HCT116 (cell line): Measurements from ENCODE around the gene EHD3. TPM values are rescaled to one million over a fixed set of nuclear protein-coding genes. Genes with fewer than 3 reads are reported as not detected.

Experiments
- ATAC-seq: fragments of 200-7000 bp; cut with Tn5 transposase; 2 replicates; pipeline ENCODE4 v1.9.1; 2020; ENCODE audit warnings: mild to moderate bottlenecking, moderate library complexity
- BruUV-seq: library from RNA; stranded (reverse); fragments of 400-500 nt; replicated peaks from 2 replicates; lab custom pipeline; 2021; lab: Mats Ljungman, UMichigan
- CTCF ChIA-PET: fragments of 300-600 bp; sonication (Branson Sonifier 250); formaldehyde crosslinking; loops from one replicate; lab custom pipeline; 2021; ENCODE audit warnings: antibody characterized with exemption; lab: Charles Lee
- POLR2A ChIA-PET: fragments of 300-600, 350-600 bp; sonication (Branson Sonifier 250); formaldehyde crosslinking; loops from one replicate; lab custom pipeline; 2021; ENCODE audit warnings: antibody characterized with exemption; lab: Charles Lee
- RAD21 ChIA-PET, 2 experiments: fragments of 300-600 bp; sonication (Branson Sonifier 250); formaldehyde crosslinking; loops; one replicate each; lab custom pipeline; 2023; ENCODE audit warnings: low total read pairs in 2 of 2; ENCODE audit not compliant: uncharacterized antibody in 2 of 2, unreplicated experiment in 2 of 2, low non-redundant PET in 1 of 2; lab: Charles Lee
- DNase-seq: peaks from one replicate; pipeline ENCODE4 v3.0.0-alpha.2; 2010; ENCODE audit warnings: low read depth, low spot score
- H2AFZ ChIP-seq: fragments of 200-600 bp; shearing (Covaris generic), sonication (generic); 2 replicates; pipeline ENCODE4 v1.6.1; 2017; ENCODE audit warnings: low read depth, mixed run types, mixed read lengths, antibody characterized with exemption, low read length; ENCODE audit not compliant: poor library complexity, severe bottlenecking
- H3K27ac ChIP-seq: 2 replicates; pipeline ENCODE4 v1.5.1; 2012; ENCODE audit warnings: low read depth, low read length
- H3K27me3 ChIP-seq: fragments of 200-600 bp; sonication (generic); 2 replicates; pipeline ENCODE4 v1.6.1; 2016; ENCODE audit warnings: mixed run types, low read length, mixed read lengths; ENCODE audit not compliant: insufficient read depth
- H3K36me3 ChIP-seq, 2 experiments: fragments of 200-500 bp in 1 of 2; fragments of 200-600 bp in 1 of 2; sonication (Bioruptor generic) in 1 of 2; sonication (generic) in 1 of 2; 2 replicates each; pipeline versions ENCODE4 v1.5.1 to v1.6.1; 2014 to 2016; ENCODE audit warnings: low read length in 2 of 2, inconsistent platforms in 1 of 2, mixed read lengths in 1 of 2, mixed run types in 1 of 2; ENCODE audit not compliant: insufficient read depth in 2 of 2, control insufficient read depth in 1 of 2
- H3K4me1 ChIP-seq, 2 experiments: fragments of 200-600 bp in 1 of 2; sonication (generic) in 1 of 2; 2 replicates each; pipeline versions ENCODE4 v1.5.1 to v1.6.1; 2012 to 2017; ENCODE audit warnings: low read length in 2 of 2, inconsistent platforms in 1 of 2, mild to moderate bottlenecking in 1 of 2, mixed read lengths in 1 of 2, mixed run types in 1 of 2, moderate library complexity in 1 of 2; ENCODE audit not compliant: insufficient read depth in 2 of 2, control insufficient read depth in 1 of 2
- H3K4me2 ChIP-seq: fragments of 200-600 bp; sonication (generic); 2 replicates; pipeline ENCODE4 v1.6.1; 2017; ENCODE audit warnings: mixed run types, low read length, mixed read lengths
- H3K4me3 ChIP-seq, 2 experiments: fragments of 200-600 bp in 1 of 2; sonication (generic) in 1 of 2; replicated peaks in 1 of 2; 2 replicates each; pipeline ENCODE4 v1.5.1; 2011 to 2016; ENCODE audit warnings: low read length in 2 of 2, control low read depth in 1 of 2, low read depth in 1 of 2, mild to moderate bottlenecking in 1 of 2, mixed read lengths in 1 of 2, mixed run types in 1 of 2
- H3K79me2 ChIP-seq: fragments of 200-600 bp; sonication (generic); 2 replicates; pipeline ENCODE4 v1.6.1; 2017; ENCODE audit warnings: mild to moderate bottlenecking, mixed run types, low read length, moderate library complexity, mixed read lengths; ENCODE audit not compliant: insufficient read depth
- H3K9ac ChIP-seq: fragments of 200-600 bp; sonication (generic); 2 replicates; pipeline ENCODE4 v1.6.1; 2016; ENCODE audit warnings: low read length, mixed read lengths
- H3K9me2 ChIP-seq: fragments of 200-600 bp; sonication (generic), shearing (Covaris generic); 2 replicates; pipeline ENCODE4 v1.6.1; 2017; ENCODE audit warnings: mixed run types, mild to moderate bottlenecking, moderate library complexity; ENCODE audit not compliant: insufficient read depth
- H3K9me3 ChIP-seq, 2 experiments: fragments of 200-500 bp in 1 of 2; fragments of 200-600 bp in 1 of 2; sonication (Bioruptor generic) in 1 of 2; sonication (generic) in 1 of 2; 2 replicates each; pipeline ENCODE4 v1.6.1; 2014 to 2017; ENCODE audit warnings: low read length in 2 of 2, mixed read lengths in 2 of 2, inconsistent platforms in 1 of 2, low read depth in 1 of 2, mild to moderate bottlenecking in 1 of 2, mixed run types in 1 of 2, moderate library complexity in 1 of 2; ENCODE audit not compliant: control insufficient read depth in 1 of 2, insufficient read depth in 1 of 2
- H4K20me1 ChIP-seq: fragments of 200-600 bp; sonication (generic), shearing (Covaris generic); 2 replicates; pipeline ENCODE4 v1.6.1; 2017; ENCODE audit warnings: mixed run types, mild to moderate bottlenecking, moderate library complexity; ENCODE audit not compliant: insufficient read depth
- ATF3 ChIP-seq: IDR thresholded peaks from 2 replicates; pipeline ENCODE4 v1.6.1; 2012
- EGR1 ChIP-seq: IDR thresholded peaks from 2 replicates; pipeline ENCODE4 v1.6.1; 2012; ENCODE audit warnings: low read depth
- ELF1 ChIP-seq: IDR thresholded peaks from 2 replicates; pipeline ENCODE4 v1.6.1; 2012; ENCODE audit warnings: low read depth, borderline replicate concordance
- EZH2phosphoT487 ChIP-seq: fragments of 200-600 bp; IDR thresholded peaks from 2 replicates; pipeline ENCODE4 v1.6.1; 2018; ENCODE audit warnings: antibody characterized with exemption, borderline replicate concordance
- FOSL1 ChIP-seq: IDR thresholded peaks from 2 replicates; pipeline ENCODE4 v1.6.1; 2012; ENCODE audit warnings: low read depth
- POLR2AphosphoS5 ChIP-seq: IDR thresholded peaks from 2 replicates; pipeline ENCODE4 v1.6.1; 2011; ENCODE audit warnings: mild to moderate bottlenecking, low read depth, low read length, moderate library complexity
- REST ChIP-seq: IDR thresholded peaks from 2 replicates; pipeline ENCODE4 v1.6.1; 2012; ENCODE audit warnings: low read depth
- SRF ChIP-seq: IDR thresholded peaks from 2 replicates; pipeline ENCODE4 v1.6.1; 2012; ENCODE audit warnings: low read depth
- ZNF274 ChIP-seq: fragments of 200-500 bp; sonication (Bioruptor generic); IDR thresholded peaks from 2 replicates; pipeline ENCODE4 v1.6.1; 2014; ENCODE audit warnings: mild to moderate bottlenecking, low read depth, low read length, inconsistent platforms
- intact Hi-C: fragments of 100-400 bp; cut with micrococcal nuclease; formaldehyde crosslinking; loops from 2 replicates; pipeline ENCODE4 v1.10.0; 2022
- total RNA-seq: library from RNA; stranded (reverse); gene quantifications from one replicate; pipeline ENCODE4 v1.2.1, GENCODE V29; 2021; ENCODE audit not compliant: unreplicated experiment

The EHD3 gene
- total RNA-seq, 1 experiment from 2014 or later = not detected

- H3K79me2 ChIP-seq = no peaks in the 10 kb centered on the region
- H3K9me3 ChIP-seq = no peaks in the 10 kb centered on the region
- ChIA-PET CTCF (no interaction called here), POLR2A (no interaction called here), RAD21 (no interaction called here)
- H3K4me2 ChIP-seq = no peak overlapping the region
- H3K27ac ChIP-seq = no peak overlapping the region
- H3K4me3 ChIP-seq = no peak overlapping the region
- TF ChIP-seq REST (no peak), ZNF274 (no peak), ATF3 (no peak), ELF1 (no peak), EGR1 (no peak), EZH2phosphoT487 (no peak), FOSL1 (no peak), POLR2AphosphoS5 (no peak), SRF (no peak)
- no peaks in the 10 kb centered on the region for H3K9me2 ChIP-seq
- no peak for ATAC-seq
- H2AFZ ChIP-seq = no peak overlapping the region
- intact Hi-C loops = no loop called here
- H3K9ac ChIP-seq = no peak overlapping the region
- no peaks in the 10 kb centered on the region for H3K36me3 ChIP-seq
- no peaks in the 10 kb centered on the region for H3K4me1 ChIP-seq
- BruUV-seq = no TSS peak
- H3K27me3 ChIP-seq = peaks cover 19% of the 10 kb centered on the region; the same call in 1 of the 2 replicates
- DNase-seq = no peak
- no peaks in the 10 kb centered on the region for H4K20me1 ChIP-seq
Observed at GRCh38 chr2:31192396-31192795, 41.6 kb upstream of the EHD3 start.
